Measurements from ENCODE around the gene WIPI1.
"Not testable (repeated sequence)": the region's sequence is repeated elsewhere in the genome, so short reads cannot be mapped to it uniquely, and the experiment has no call there.

WIPI1 gene

DNA sequence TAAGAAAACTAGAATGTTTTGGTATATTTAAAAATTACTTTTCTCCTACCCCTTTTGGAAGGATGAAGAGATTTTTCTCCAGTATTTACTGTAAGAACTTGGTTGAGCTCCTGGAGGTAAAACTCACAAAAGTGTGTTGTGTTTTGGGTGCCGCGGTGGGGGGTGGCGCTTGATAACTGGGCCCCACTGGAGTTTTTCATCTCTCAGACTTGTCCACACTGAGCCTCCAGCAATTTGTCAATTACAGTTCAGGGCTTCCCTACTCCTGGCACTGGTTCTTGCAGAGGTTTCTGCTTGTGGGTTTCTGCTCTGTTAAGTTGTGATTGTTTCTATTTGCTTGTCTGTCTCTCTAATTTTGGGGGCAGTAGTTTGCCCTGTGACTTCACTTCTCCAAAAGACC, 40.0 kb downstream of the WIPI1 start:
- DNase-seq (ENCODE audit: low read depth in 1 of 2, low spot score in 1 of 2) = no peak

GRCh38 chr17:68414901-68415300, 42.4 kb downstream of the WIPI1 start:
- not testable (repeated sequence) for DNase-seq (ENCODE audit: low read depth in 1 of 2, low spot score in 1 of 2)

- DNase-seq (ENCODE audit: low read depth in 1 of 2, low spot score in 1 of 2) = peak in 1 of 2 donors; percentile 29
Measured at GRCh38 chr17:68413597-68414560, 43.4 kb downstream of the WIPI1 start.

- DNase-seq (ENCODE audit: low read depth in 1 of 2, low spot score in 1 of 2) = not testable (repeated sequence)
Measured at GRCh38 chr17:68407656-68408055, 49.6 kb downstream of the WIPI1 start.

DNA sequence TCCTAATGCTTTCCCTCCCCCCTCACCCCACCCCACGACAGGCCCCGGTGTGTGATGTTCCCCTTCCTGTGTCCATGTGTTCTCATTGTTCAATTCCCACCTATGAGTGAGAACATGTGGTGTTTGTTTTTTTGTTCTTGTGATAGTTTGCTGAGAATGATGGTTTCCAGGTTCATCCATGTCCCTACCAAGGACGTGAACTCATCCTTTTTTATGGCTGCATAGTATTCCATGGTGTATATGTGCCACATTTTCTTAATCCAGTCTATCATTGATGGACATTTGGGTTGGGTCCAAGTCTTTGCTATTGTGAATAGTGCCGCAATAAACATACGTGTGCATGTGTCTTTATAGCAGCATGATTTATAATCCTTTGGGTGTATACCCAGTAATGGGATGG, 53.5 kb downstream of the WIPI1 start:
- not testable (repeated sequence) for DNase-seq (ENCODE audit: low read depth in 1 of 2, low spot score in 1 of 2)

DNA sequence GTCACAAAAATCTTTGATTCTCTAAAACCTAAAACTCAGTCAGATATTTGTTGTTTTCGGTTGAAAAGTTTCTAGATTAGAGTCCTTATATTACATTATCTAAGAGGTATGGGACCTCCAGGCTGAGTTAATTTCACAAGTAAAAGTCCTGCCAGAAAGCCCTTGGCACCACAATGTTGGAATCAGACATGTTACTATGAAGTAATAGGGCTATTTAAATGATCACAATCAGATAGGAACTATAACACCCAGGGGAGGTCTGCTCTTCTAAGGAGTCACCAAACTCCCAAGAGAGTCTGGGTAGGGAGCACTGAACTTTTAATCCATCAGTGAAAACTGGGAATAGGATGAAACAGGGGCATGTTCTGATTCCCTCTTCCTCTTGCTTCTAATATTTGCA, 54.2 kb downstream of the WIPI1 start:
- DNase-seq (ENCODE audit: low read depth in 1 of 2, low spot score in 1 of 2) = no peak

- no peak for DNase-seq (ENCODE audit: low read depth in 1 of 2, low spot score in 1 of 2)
Measured at GRCh38 chr17:68401288-68401687, 56.0 kb downstream of the WIPI1 start.

DNA sequence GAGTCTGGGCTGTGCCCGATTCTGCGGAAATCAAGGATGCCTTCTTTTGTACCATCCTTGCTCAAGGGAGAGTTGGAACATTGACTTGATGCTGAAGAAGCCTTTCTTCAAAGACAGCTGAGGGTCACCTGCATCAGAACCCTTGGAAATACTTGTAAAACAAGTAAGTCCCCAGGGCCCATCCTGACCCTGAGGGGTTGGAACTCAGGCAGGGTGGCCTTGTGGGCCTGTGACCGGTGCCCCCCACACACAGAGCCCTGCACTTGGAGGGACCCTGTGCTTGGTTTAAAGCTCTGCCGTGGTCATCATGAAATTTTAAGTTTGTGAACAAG, 56.9 kb downstream of the WIPI1 start:
- no peak for DNase-seq (ENCODE audit: low read depth in 1 of 2, low spot score in 1 of 2)

DNA sequence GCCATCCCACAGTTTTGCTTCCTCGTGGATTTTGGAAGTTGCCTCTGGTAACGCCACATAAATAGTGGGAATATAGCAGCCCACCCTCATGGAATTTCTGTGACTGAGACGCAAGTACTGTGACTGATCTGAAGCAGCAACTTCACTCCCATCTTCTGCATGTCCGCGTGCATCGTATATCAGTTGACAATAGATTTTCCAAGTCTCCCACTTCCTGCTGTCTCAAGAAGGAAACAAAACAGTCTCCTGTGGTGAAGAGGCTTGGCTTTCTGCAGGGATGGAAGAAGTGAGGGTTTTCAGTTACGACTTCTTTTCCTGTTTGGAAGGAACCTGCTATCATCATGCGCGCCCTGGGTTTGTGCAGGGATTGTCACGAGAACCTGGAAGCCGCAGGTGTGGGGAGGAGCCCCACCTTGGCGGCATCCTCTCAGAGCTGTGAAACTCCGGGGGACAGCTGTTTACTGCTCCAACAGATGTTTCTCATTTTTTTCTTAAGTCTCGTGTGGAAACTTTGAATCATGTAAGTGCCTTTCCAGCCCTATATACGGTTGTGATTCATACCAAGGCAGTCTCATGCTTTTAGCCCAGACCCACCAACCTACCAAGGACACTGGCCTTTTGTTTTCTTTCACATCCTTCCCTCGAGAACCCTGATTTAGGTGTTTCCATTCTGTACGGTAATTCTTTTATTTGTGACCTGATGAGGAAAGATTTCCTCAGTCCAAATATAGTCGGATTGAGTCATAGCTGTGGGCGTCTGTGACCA, 57.5 kb downstream of the WIPI1 start:
- no peak for DNase-seq (ENCODE audit: low read depth in 1 of 2, low spot score in 1 of 2)

- no peak for DNase-seq (ENCODE audit: low read depth in 1 of 2, low spot score in 1 of 2)
Measured at GRCh38 chr17:68398691-68399637, 58.3 kb downstream of the WIPI1 start.

- no peak for DNase-seq (ENCODE audit: low read depth in 1 of 2, low spot score in 1 of 2)
Measured at GRCh38 chr17:68397108-68397536, 60.2 kb downstream of the WIPI1 start.

DNA sequence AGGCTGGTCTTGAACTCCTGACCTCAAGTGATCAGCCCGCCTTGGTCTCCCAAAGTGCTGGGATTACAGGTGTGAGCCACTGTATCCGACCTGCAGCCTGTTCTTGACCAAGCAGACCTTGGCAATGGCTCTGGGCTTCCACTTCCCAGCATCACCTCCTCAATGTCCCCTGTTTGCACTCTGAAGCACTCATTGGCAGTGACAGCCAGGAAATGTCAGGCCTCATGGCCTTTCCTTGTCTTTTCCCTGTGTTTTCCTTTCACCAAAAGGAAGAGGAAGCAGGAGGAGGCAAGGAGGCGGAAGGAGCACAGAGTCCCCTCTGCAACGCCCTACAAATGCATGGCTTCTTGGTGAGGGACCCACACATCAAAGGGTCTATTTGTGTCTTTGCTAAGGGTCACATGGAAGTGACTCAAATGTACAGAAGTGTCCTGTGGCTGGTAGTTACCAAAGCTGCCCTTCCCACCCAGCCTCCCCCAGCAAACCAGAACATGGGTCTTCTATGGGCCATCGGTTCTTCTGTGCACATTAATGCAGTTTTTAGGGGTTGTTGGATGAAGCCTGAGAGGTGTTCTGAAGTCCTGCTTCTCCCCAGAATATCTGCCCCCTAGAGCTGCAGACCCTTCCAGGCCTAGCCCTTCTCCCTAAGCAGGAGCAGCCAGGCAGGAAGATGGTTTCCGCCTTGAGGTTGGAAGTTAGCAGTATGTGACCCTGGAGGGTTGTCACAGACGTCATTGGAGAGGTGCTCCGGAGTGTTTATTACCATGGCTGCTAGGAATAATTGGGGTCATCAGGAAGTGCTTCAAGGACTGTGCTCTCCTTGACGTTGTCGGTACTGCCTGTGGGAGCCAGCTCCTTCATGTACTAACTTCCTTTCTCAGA, 60.8 kb downstream of the WIPI1 start:
- DNase-seq (ENCODE audit: low read depth in 1 of 2, low spot score in 1 of 2) = no peak

GRCh38 chr17:68394608-68395331, 62.5 kb downstream of the WIPI1 start:
- no peak for DNase-seq (ENCODE audit: low read depth in 1 of 2, low spot score in 1 of 2)

GRCh38 chr17:68391561-68392268, 65.6 kb downstream of the WIPI1 start:
- no peak for DNase-seq (ENCODE audit: low read depth in 1 of 2, low spot score in 1 of 2)

DNA sequence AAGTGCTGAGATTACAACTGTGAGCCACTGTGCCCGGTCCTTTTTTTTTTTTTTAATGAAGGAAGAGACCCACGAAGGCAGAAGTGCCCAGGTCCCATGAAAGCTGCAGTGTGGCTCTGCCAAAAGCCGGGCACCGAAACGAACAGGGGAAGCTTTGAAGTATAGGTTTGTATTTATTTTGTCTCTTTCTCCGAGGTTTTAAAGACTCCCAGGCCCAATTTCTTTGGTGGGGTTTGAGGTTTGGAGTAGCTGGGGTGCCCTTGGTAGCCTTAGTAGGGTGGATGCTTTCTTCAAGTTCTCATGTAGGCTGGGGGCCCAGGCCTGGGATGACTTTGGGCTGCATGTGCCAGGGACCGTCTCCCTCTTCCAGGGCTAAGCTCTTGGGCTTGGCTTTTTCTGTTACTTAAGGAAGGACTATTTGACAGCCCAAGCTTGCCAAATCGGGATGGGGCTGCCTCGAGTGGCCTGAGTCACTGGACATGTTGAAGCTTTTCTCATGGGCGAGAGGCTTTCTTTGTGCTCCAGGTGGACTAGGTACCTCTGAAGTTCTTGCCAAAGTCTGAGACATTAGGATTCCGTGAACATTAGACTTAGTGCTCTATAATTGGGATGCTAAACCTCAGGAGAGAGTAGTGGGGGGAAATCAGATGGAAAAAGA, 66.3 kb downstream of the WIPI1 start:
- DNase-seq (ENCODE audit: low read depth in 1 of 2, low spot score in 1 of 2) = no peak

GRCh38 chr17:68389041-68389440, 68.3 kb downstream of the WIPI1 start:
- no peak for DNase-seq (ENCODE audit: low read depth in 1 of 2, low spot score in 1 of 2)

DNA sequence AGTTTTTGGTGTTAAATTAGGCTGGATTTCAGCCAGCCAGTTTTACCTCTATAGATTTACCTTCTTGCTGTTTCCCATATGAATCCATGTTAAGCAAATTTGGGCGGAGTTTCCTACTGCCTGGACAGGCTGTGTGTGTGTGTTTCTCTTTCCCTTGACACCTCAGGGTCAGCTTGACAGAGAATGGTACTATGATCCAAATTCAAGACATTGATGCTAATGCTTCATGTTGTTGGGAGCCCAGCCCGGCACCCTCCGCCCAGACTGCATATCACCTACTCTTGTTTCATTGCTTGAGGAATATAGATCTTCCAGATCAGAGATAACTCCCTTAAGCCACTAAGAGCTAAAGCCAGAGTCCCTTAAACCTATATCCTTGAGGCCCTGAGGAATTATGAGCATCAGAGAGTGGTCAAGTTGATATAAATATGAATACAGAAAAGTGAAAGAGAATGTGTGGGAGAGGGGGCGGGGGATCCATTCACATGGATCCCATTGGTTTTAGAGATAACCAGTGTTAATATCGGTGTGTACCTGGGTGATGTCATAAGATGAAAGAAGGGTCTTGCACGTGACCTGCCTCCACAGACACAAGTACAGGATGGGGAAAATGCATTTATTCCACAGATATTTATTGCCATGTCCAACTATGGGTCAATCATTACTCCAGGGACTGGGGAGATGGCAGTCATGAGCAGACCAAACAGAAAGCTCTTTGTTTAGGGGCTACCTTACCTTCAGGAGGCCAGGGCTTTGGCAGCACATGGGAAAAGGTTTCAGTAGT, 69.7 kb downstream of the WIPI1 start:
- no peak for DNase-seq (ENCODE audit: low read depth in 1 of 2, low spot score in 1 of 2)

Data from stimulated activated CD4-positive, alpha-beta T cell treated with anti-CD3 and anti-CD28 coated beads, Interleukin-15, amount 100 ng/mL, for 1 hour (primary cell).